NCI-H2196 treated with DMSO at 0.1 percent for 48 hours (cell line): ENCODE data around the gene PI16.

Experiments used
- DNase-seq: peaks from one replicate; lab custom pipeline; 2025; ENCODE audit not compliant: unreplicated experiment; lab: John Stamatoyannopoulos, UW

The PI16 gene

GRCh38 chr6:36956446-36956820, 1.9 kb downstream of the PI16 start:
- DNase-seq, result no peak

- no peak for DNase-seq
Observed at GRCh38 chr6:36957773-36958271, 3.3 kb downstream of the PI16 start.

- DNase-seq, result no peak
Observed at GRCh38 chr6:36958775-36959554, 4.4 kb downstream of the PI16 start.

- no peak for DNase-seq
Observed at GRCh38 chr6:36959555-36960250, 5.2 kb downstream of the PI16 start.

- no peak for DNase-seq
Observed at GRCh38 chr6:36961441-36962435, 7.2 kb downstream of the PI16 start.

GRCh38 chr6:36962874-36963273, 8.3 kb downstream of the PI16 start:
- peak; percentile 50 for DNase-seq

GRCh38 chr6:36963451-36964290, 9.1 kb downstream of the PI16 start:
- DNase-seq, result peak; percentile 48

- no peak for DNase-seq
Observed at GRCh38 chr6:36964349-36964748, 9.8 kb downstream of the PI16 start.

GRCh38 chr6:36964908-36965307, 10.4 kb downstream of the PI16 start:
- no peak for DNase-seq

GRCh38 chr6:36967301-36967700, 12.8 kb downstream of the PI16 start:
- no peak for DNase-seq

GRCh38 chr6:36967757-36968156, 13.2 kb downstream of the PI16 start:
- no peak for DNase-seq

GRCh38 chr6:36968266-36968977, 13.9 kb downstream of the PI16 start:
- DNase-seq, result no peak

- DNase-seq, result no peak
Observed at GRCh38 chr6:36969240-36969691, 14.7 kb downstream of the PI16 start.

- no peak for DNase-seq
Observed at GRCh38 chr6:36969988-36970891, 15.7 kb downstream of the PI16 start.

- DNase-seq, result no peak
Observed at GRCh38 chr6:36970892-36971842, 16.6 kb downstream of the PI16 start.

GRCh38 chr6:36971921-36972673, 17.6 kb downstream of the PI16 start:
- no peak for DNase-seq

- DNase-seq, result no peak
Observed at GRCh38 chr6:36973190-36973589, 18.7 kb downstream of the PI16 start.
